Lower lobe of right lung (tissue), 2 donors: ENCODE data around the gene ALKBH3. TPM values are rescaled to one million over a fixed set of nuclear protein-coding genes. Genes with fewer than 3 reads are reported as not detected.

Source experiments
- ATAC-seq, 2 donors: fragments of 200-7000 bp; cut with Tn5 transposase; one replicate each; pipeline ENCODE4 v1.9.1; 2020 to 2022; ENCODE audit warnings: mild to moderate bottlenecking in 2 of 2, moderate library complexity in 2 of 2
- DNase-seq: peaks from one replicate; pipeline ENCODE4 v3.0.0-alpha.2; 2020
- H3K27ac ChIP-seq: fragments of 200-600 bp; one replicate; pipeline ENCODE4 v1.8.0; 2022
- H3K27me3 ChIP-seq: fragments of 200-600 bp; one replicate; pipeline ENCODE4 v1.8.0; 2022; ENCODE audit warnings: low read depth
- H3K36me3 ChIP-seq: fragments of 200-600 bp; one replicate; pipeline ENCODE4 v1.8.0; 2022; ENCODE audit warnings: mild to moderate bottlenecking
- H3K4me1 ChIP-seq: fragments of 200-600 bp; one replicate; pipeline ENCODE4 v1.8.0; 2022
- H3K4me3 ChIP-seq: fragments of 200-600 bp; one replicate; pipeline ENCODE4 v1.8.0; 2022; ENCODE audit warnings: mild to moderate bottlenecking
- H3K9me3 ChIP-seq: fragments of 200-600 bp; one replicate; pipeline ENCODE4 v1.8.0; 2022
- intact Hi-C: fragments of 100-400 bp; cut with DNase I; formaldehyde crosslinking; loops from one replicate; pipeline ENCODE4 v1.11.0; 2022
- total RNA-seq: library from RNA; stranded (reverse); fragmentation: NEBNext Ultra II Directional; extraction: Animal tissue kit (Norgen Biotek cat#: 25700); gene quantifications from one replicate; pipeline ENCODE4 v1.2.1, GENCODE V29; 2021
- TF ChIP-seq, protein P1 (sequence below): fragments of 200-600 bp; IDR thresholded peaks from one replicate; pipeline ENCODE4 v1.8.0; 2022; ENCODE audit warnings: antibody characterized with exemption, mild to moderate bottlenecking
- donor health status: DM: no; HTN: yes; CAD: no; lungs with severe emphysema.

ALKBH3 gene
- total RNA-seq, 1 donor from 2014 or later, result 26.5 TPM

GRCh38 chr11:43920598-43921419, 40.2 kb downstream of the ALKBH3 start:
- peak overlapping the region; percentile 68 for H3K27ac ChIP-seq
- intact Hi-C loops, result no loop called here
- H3K4me3 ChIP-seq, result no peak overlapping the region
- DNase-seq (no peak), ATAC-seq (peak; percentile 92 to 94)
- peaks cover 48% of the 10 kb centered on the region for H3K36me3 ChIP-seq
- no peaks in the 10 kb centered on the region for H3K9me3 ChIP-seq
- TF ChIP-seq, protein P1, sequence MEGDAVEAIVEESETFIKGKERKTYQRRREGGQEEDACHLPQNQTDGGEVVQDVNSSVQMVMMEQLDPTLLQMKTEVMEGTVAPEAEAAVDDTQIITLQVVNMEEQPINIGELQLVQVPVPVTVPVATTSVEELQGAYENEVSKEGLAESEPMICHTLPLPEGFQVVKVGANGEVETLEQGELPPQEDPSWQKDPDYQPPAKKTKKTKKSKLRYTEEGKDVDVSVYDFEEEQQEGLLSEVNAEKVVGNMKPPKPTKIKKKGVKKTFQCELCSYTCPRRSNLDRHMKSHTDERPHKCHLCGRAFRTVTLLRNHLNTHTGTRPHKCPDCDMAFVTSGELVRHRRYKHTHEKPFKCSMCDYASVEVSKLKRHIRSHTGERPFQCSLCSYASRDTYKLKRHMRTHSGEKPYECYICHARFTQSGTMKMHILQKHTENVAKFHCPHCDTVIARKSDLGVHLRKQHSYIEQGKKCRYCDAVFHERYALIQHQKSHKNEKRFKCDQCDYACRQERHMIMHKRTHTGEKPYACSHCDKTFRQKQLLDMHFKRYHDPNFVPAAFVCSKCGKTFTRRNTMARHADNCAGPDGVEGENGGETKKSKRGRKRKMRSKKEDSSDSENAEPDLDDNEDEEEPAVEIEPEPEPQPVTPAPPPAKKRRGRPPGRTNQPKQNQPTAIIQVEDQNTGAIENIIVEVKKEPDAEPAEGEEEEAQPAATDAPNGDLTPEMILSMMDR, result no peak
- peaks cover 45% of the 10 kb centered on the region for H3K4me1 ChIP-seq
- no peaks in the 10 kb centered on the region for H3K27me3 ChIP-seq

GRCh38 chr11:43921561-43922294, 41.1 kb downstream of the ALKBH3 start:
- ATAC-seq (no peak), DNase-seq (no peak)
- no peak overlapping the region for H3K4me3 ChIP-seq
- peaks cover 45% of the 10 kb centered on the region for H3K4me1 ChIP-seq
- no peaks in the 10 kb centered on the region for H3K27me3 ChIP-seq
- TF ChIP-seq, protein P1, result no peak
- intact Hi-C loops, result no loop called here
- H3K36me3 ChIP-seq, result peaks cover 44% of the 10 kb centered on the region
- H3K27ac ChIP-seq, result peak overlapping the region; percentile 64
- H3K9me3 ChIP-seq, result no peaks in the 10 kb centered on the region

DNA sequence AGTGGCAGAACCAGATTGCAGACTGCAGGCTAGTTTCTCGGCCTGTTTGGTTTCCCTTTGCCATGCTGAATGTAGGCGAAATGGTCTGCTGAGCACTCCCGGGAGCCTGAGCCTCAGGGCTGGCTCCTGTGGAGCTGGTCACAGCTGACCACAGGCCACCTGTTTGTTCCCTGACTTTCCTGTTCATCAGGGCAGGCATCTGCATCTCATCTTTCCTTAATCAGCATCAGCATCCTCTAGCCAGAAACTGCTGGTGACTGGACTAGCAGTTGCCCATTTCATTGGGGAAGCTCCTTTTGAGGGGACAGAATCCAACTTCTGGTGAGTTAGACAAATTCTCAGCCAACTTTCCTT, 41.6 kb downstream of the ALKBH3 start:
- Histone ChIP-seq H3K27ac (peak overlapping the region; percentile 64), H3K4me3 (no peak overlapping the region), H3K27me3 (no peaks in the 10 kb centered on the region), H3K9me3 (no peaks in the 10 kb centered on the region), H3K4me1 (peaks cover 45% of the 10 kb centered on the region), H3K36me3 (peaks cover 44% of the 10 kb centered on the region)
- no peak for ATAC-seq
- TF ChIP-seq, protein P1, result no peak
- DNase-seq, result no peak
- intact Hi-C loops, result no loop called here

- TF ChIP-seq, protein P1, result no peak
- ATAC-seq, result no peak
- no peak for DNase-seq
- Histone ChIP-seq H3K9me3 (no peaks in the 10 kb centered on the region), H3K27me3 (no peaks in the 10 kb centered on the region), H3K27ac (peak overlapping the region; percentile 64), H3K4me3 (no peak overlapping the region), H3K4me1 (peaks cover 44% of the 10 kb centered on the region), H3K36me3 (peaks cover 42% of the 10 kb centered on the region)
- intact Hi-C loops, result no loop called here
Measured at GRCh38 chr11:43922744-43923405, 42.2 kb downstream of the ALKBH3 start.

DNA sequence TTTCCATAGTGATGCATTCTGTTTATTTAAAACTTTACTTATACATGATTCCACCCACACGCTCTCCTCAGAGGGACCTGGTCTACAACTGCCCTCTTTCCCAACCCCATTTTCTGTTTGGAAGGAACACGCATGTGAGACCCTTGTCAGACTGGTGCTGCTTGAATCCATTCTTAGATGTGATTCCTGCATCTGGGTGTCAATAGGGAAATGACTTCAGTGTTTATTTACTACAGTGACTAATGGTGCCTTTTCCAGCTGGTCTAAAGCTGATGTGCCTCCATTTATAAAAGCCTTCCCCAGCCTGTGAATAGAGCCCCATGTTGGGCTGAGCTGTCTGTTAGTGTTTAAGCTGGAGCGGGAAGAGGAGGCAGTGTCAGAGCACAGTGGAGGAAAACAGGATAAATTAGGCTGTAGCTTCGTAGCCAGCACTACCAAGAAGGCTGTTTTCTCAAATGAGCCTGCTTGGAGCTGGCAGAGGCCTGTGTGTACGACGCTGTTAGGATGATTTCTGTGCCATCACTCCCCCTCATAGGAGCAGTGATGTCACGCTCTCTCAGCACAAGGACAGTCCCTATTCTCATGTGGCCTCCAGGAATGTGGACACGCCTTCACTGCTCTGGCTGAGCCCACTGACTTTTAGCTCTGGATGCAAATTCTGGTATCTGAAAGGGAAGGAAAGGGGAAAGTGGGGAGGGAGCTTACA, 42.9 kb downstream of the ALKBH3 start:
- H3K36me3 ChIP-seq, result peaks cover 35% of the 10 kb centered on the region
- H3K27me3 ChIP-seq, result no peaks in the 10 kb centered on the region
- TF ChIP-seq, protein P1, result no peak
- no peaks in the 10 kb centered on the region for H3K9me3 ChIP-seq
- peak; percentile 15 to 55 for ATAC-seq
- intact Hi-C loops, result no loop called here
- DNase-seq, result no peak
- no peak overlapping the region for H3K4me3 ChIP-seq
- H3K4me1 ChIP-seq, result peaks cover 40% of the 10 kb centered on the region
- H3K27ac ChIP-seq, result peak overlapping the region; percentile 64
